Activated gamma-delta T cell treated with anti-CD3 and anti-CD28 coated beads, Interleukin-2, amount 50 U/mL, for 16 hours (primary cell): Measurements from ENCODE around the gene KRT71.

Source experiments
- DNase-seq: peaks from one replicate; pipeline ENCODE4 v3.0.0-alpha.2; 2020; ENCODE audit warnings: low read depth

Gene KRT71

DNA sequence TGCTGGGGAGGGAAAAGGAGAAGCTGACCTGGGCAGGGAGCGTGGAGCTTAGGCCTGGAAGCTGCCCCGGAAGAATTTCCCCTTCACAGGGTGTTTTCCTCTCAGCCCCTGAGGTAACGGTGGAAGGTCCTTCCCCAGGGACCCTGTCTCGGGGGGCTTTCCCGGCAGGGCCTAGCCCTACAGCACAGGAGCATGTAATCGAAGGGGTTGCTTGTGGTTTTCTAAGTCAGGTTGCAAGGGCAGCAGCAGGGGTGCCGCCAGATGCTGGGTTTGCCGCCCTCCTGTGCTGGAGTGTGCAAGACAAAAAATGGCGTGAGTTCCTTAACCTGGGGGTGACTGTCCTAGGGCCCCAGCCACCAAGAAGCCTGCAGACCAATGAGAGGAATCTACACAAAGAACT, 22.3 kb upstream of the KRT71 start:
- DNase-seq, result no peak

- DNase-seq, result no peak
Observed at GRCh38 chr12:52573743-52574142, 20.8 kb upstream of the KRT71 start, which contains the start of gene KRT74. TSS of gene KRT74 (minus strand) at chr12:52573843. CDS start at chr12:52573777, 66 bp downstream.

DNA sequence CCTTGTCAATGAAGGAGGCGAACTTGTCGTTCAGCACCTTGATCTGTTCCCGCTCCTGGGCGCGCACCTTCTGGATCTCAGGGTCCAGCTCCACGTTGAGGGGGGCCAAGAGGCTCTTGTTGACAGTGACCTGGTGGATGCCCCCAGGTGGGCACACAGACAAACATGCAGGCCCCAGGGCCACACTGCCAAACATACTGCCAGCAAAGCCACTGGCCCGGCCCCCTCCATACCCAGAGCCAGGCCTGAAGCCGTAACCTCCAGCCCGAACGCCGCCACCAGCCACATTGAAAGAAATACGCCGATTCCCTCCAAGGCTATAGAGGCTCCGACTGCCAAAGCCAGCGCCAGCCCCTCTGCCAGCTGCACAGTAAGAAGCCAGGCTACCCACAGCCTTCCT, 20.4 kb upstream of the KRT71 start:
- no peak for DNase-seq

GRCh38 chr12:52570511-52570910, 17.6 kb upstream of the KRT71 start:
- DNase-seq, result no peak

DNA sequence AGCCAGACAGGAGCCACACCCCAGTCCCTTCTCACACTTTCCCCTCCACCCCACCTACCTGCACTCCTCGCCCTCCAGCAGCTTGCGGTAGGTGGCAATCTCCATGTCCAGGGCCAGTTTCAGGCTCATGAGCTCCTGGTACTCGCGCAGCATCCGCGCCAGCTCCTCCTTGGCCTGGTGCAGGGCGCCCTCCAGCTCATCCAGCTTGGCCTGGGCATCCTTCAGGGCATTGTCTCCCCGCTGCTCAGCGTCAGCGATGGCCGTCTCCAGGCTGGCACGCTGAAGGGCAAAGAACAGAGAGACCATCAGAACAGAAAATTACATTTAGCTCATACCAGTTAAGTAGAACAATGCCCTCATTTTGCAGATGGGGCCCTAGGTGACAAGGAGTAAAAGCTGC, 15.2 kb upstream of the KRT71 start:
- no peak for DNase-seq

- DNase-seq, result peak; percentile 4
Observed at GRCh38 chr12:52566847-52567291, 13.9 kb upstream of the KRT71 start.

DNA sequence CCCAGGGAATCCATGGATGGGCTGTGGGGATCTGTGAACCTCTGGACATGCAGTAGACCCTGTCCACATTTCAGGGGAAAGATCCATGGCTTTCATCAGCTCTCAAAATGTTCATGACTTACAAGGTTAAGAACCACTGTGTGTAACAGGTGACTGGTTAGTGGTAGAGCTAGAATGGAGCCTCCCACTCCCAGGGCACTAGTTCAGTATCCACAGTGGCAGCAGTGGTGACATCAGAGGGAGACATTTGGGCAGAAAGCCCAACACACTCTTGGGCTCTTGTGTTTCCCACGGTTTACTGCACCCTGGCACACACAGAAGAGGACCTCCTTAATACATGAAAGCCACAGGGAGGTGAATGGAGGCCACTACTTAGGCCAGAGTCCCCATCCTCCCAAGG, 11.6 kb upstream of the KRT71 start:
- DNase-seq, result no peak

GRCh38 chr12:52561880-52562449, 9.0 kb upstream of the KRT71 start:
- no peak for DNase-seq

GRCh38 chr12:52559979-52560378, 7.0 kb upstream of the KRT71 start:
- DNase-seq, result no peak

GRCh38 chr12:52558781-52559445, 6.0 kb upstream of the KRT71 start:
- DNase-seq, result no peak

GRCh38 chr12:52557476-52557875, 4.5 kb upstream of the KRT71 start:
- DNase-seq, result no peak

DNA sequence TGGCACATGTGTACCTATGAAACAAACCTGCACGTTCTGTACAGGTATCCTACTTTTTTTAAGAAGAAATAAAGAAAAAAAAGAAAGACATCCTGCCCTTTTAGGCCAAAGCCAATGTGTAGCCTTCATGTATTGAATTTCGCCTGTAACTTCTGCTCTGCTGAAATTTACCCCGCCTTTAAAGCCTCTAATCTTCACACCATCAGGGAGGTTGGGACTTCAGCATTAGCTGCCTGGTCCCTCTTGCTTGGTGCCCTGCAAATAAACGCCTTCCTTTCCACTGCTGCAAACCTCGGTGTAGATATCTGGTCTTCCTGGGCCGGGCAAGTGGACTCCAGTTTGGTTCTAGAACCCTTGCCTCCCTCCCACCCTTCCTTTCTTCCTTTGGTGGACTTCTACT, 2.6 kb upstream of the KRT71 start:
- no peak for DNase-seq

GRCh38 chr12:52552055-52552454, 890 bp downstream of the KRT71 start:
- DNase-seq, result no peak

GRCh38 chr12:52551216-52551865, 1.6 kb downstream of the KRT71 start:
- DNase-seq, result no peak

- no peak for DNase-seq
Observed at GRCh38 chr12:52546126-52546525, 6.8 kb downstream of the KRT71 start.

GRCh38 chr12:52543985-52544883, 8.7 kb downstream of the KRT71 start:
- DNase-seq, result no peak

- no peak for DNase-seq
Observed at GRCh38 chr12:52542785-52543318, 10.1 kb downstream of the KRT71 start.

- DNase-seq, result no peak
Observed at GRCh38 chr12:52542157-52542556, 10.8 kb downstream of the KRT71 start.

DNA sequence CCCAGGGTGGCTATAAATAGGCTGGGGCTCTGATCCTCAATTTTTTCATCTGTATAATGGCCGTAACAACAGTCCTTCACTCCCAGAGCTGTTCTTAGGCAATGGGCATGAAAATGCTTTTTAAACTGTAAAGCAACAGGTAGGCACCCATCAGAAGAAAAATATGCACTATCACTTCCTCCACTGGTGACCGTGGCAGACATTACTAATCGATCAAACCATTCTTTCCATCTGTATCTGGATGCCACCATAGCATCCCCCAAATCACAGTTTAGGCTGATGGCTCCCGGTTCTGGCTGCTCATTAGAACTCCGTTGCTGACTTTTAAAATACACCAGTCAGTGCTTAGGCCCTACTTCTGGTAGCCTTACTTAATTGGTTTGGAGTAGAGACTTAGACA, 11.2 kb downstream of the KRT71 start:
- no peak for DNase-seq

DNA sequence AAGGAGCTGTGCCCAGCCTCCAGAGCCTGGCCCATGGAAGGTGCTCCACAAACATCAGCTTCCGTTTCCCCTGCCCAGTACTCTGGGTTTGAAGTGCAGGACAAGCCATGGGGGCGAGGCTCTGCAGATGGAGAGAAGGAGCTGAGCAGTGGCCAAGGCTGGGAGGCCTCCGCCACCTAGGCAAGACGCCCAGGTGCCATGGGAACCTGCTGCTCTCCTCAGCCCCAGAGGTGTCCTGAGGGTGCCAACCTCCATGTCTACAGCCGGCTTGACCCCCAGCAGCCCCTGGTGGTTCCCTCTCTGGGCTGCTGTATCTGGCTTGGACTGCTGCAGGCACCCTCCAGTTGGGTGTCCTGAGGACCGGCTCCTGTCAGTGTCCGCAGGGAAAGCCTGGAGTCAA, 12.4 kb downstream of the KRT71 start:
- no peak for DNase-seq

- no peak for DNase-seq
Observed at GRCh38 chr12:52539821-52540173, 13.1 kb downstream of the KRT71 start.

GRCh38 chr12:52539083-52539820, 13.7 kb downstream of the KRT71 start:
- no peak for DNase-seq
